GM18909 (cell line): ENCODE measurements around the gene ATP13A4.

Experiments used
- ATAC-seq: cut with Tn5 transposase; IDR thresholded peaks from one replicate; pipeline ENCODE4 v1.9.1; 2021; ENCODE audit warnings: mild to moderate bottlenecking; ENCODE audit not compliant: unreplicated experiment, poor library complexity

ATP13A4 gene, protein sequence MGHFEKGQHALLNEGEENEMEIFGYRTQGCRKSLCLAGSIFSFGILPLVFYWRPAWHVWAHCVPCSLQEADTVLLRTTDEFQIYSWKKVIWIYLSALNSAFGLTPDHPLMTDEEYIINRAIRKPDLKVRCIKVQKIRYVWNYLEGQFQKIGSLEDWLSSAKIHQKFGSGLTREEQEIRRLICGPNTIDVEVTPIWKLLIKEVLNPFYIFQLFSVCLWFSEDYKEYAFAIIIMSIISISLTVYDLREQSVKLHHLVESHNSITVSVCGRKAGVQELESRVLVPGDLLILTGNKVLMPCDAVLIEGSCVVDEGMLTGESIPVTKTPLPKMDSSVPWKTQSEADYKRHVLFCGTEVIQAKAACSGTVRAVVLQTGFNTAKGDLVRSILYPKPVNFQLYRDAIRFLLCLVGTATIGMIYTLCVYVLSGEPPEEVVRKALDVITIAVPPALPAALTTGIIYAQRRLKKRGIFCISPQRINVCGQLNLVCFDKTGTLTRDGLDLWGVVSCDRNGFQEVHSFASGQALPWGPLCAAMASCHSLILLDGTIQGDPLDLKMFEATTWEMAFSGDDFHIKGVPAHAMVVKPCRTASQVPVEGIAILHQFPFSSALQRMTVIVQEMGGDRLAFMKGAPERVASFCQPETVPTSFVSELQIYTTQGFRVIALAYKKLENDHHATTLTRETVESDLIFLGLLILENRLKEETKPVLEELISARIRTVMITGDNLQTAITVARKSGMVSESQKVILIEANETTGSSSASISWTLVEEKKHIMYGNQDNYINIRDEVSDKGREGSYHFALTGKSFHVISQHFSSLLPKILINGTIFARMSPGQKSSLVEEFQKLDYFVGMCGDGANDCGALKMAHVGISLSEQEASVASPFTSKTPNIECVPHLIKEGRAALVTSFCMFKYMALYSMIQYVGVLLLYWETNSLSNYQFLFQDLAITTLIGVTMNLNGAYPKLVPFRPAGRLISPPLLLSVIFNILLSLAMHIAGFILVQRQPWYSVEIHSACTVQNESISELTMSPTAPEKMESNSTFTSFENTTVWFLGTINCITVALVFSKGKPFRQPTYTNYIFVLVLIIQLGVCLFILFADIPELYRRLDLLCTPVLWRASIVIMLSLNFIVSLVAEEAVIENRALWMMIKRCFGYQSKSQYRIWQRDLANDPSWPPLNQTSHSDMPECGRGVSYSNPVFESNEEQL

DNA sequence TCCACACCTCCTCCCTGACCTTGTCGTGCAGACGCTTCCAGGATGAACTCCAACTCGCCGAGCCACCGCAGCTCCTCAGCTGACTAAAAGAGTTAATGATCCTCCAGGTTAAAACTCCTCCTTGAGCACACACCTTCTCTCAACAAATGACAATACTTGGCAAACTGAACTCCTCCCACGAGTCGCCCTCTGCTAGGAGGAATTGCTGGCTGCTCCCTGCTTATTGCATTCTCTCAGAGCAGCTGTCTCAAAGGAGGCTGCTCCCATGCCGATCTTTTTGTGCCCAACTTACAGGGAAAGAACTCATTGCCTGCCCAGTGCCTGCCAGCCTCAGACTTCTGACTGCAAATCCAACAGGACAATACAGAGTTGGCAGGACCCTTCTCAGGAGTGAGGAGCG lies at the start of gene ATP13A4:
ATP13A4 (minus strand) TSS at position 85 of the 400 bp plus-strand sequence. CDS start 96 bp downstream, outside the sequence.
- no peak for ATAC-seq

DNA sequence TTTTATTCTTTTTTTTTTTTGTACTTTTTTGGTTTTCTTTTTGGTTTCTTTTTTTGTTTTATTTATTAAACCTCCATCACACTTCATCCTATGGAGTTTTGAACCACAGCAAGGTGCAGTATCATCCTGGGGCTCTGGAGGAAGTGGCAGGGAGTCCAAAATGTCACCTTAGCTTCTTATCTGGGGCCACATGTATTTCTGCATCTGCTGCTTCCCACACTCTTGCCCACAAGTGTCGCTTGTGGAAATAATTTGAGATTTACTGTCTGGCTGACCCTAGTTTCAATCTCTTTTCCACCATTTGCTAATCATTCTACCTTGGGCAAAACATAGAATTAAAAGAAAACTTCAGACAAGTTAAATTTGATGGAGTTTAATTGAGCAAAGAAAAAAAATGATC lies 44.7 kb upstream of the ATP13A4 start:
- ATAC-seq, result no peak

DNA sequence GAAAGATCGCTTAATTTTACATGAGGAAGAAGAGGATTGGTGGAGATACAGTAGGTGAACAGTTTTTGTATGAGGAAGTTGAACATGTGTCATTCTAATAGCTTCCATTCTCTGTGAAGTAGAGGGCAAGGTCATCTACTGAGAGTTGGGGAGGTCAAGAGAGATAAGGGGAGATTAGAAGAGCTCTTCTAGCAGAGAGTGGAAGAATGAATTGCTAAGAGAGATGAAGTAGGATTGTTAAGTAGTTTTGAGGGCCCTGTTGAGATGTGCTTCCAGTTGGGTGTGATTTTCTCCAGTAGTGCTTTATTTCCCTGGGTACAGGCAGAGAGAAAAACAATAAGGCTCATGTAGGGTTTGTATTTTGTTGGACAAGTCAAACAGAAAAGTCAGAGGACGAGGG lies 43.5 kb upstream of the ATP13A4 start:
- no peak for ATAC-seq

DNA sequence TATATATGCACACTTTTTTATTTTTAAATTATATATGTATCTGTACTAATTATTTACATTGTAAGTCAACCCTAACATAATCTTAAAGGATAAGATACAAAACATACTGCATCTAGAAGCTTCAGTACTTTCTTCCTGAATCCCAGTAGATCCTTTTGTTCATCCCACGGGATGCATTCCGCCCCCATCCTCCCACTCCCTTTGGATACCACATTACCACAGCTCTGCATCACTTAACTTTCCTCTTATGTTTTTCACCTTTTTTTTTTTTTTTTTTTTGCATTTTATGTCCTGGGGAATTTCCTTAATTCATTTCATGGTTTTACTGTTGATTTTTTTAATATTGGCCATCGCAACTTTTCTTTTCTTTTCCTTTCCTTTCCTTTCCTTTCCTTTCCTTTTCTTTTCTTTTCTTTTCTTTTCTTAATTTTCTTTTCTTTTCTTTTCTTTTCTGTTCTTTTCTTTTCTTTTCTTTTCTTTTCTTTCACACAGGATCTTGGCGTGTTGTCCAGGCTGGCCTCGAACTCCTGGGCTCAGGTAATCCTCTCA lies 41.3 kb upstream of the ATP13A4 start:
- no peak for ATAC-seq

DNA sequence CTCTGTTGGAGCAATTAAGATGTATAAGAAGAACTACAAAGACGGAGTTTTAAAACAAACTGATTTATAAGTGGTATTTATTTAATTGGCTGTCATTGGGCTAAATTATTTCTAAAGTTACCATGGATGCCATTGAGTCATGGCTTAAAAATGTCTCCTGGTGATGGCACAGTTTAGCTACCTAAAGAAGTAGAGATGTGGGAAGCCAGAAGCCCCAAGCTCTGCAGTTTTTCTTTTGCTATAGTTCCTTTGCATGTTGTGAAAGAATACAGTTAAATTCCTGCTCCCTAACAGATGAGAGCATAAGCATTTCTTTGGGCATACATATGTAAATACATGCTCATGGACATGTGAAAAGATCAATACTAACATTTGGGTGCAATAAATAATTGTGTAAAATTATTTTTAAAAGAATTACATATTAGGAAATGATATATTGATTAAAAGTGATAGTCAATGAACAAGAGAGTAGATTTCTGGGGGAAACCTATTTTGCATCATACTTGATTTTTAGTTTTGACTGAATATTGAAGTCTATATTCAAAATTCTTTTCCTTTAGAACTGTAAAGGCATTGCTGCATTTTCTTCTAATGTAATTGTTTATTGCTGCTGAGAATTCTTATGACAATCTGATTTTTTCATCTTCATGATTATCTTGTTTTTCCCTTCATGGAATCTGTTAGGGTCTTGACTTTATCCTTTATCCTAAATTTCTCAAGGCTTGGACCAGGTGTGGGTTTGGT lies 40.4 kb upstream of the ATP13A4 start:
- ATAC-seq, result no peak

DNA sequence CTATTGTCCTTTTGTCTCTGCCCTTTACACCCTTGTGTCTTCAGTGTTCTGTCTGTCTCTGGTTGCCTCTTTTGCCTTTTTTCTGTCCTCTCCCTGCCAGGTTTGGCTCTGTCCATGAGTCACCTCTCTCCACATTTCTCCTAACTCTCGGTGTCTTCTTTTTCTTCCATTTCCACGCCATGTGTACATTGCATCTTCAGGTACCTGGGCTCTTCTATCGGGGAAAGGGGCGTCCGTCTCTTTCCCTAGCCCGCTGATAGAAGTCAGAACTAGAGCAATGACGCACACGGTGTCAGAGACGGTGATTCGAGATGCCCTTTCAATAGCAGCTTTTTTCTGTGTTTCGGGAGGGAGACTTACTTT lies 39.0 kb upstream of the ATP13A4 start:
- peak; percentile 15 for ATAC-seq

DNA sequence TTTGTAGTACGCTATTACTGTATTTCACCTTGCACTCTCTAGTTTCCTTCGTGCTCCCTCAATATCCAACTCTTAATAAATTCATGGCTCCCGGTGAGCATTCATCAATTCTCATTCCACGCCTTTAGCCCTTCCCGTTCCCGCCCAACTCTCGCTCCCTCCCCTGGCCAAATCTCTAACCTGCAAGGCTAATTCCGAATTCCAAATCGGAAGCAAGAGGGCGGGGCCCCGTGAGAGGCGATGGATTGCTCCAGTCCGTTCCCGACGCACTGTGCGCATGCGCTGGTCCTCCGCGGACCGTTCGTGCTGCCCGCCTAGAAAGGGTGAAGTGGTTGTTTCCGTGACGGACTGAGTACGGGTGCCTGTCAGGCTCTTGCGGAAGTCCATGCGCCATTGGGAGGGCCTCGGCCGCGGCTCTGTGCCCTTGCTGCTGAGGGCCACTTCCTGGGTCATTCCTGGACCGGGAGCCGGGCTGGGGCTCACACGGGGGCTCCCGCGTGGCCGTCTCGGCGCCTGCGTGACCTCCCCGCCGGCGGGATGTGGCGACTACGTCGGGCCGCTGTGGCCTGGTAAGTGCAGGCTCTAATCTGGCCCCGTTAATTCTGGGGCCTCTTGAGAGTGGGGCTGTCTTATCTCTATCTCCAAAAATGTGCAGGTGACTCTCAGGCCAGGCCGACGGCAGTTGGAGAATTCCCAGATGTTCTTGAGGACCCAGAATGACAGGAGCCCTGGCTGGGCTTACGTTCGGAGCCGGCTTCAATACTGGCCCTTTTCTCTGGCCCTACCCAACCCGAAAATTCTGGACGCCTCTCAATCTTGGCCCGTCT lies 38.4 kb upstream of the ATP13A4 start, which contains the start of gene OPA1:
OPA1 (plus strand) TSS at position 368 of the 827 bp plus-strand sequence; CDS start at position 538, 170 bp downstream.
- peak; percentile 98 for ATAC-seq

DNA sequence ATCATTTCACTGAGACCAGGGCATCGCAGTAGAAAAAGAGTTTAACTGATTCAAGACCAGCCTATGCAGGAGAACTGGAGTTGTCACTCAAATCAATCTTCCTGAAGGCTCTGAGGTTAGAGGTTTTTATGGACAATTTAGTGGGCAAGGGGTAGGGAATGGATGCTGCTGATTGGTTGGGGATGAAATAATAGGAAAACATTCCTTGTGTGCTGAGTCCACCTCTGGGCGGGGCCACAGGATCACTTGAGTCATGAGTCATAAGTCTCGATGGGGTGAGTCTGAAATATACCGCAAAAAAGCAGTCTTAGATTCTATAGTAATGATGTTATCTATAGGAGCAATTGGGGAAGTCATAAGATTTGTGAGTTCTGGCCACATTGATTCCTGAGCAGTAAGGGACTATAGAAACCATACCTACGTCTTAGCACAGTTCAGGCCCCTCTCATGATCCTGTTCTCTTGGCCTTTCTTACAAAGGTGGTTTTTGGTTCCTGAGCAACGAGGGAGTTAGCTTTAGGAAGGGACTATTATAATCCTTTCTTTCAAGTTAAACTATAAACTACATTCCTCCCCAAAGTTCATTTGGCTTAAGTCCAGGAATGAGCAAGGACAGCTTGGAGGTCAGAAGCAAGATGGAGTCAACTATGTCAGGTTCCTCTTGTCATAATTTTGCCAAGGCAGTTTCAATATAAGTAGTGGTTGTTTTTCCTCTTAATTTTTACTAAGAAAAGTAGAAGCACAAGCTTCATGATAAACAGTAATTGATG lies 35.6 kb upstream of the ATP13A4 start:
- no peak for ATAC-seq

DNA sequence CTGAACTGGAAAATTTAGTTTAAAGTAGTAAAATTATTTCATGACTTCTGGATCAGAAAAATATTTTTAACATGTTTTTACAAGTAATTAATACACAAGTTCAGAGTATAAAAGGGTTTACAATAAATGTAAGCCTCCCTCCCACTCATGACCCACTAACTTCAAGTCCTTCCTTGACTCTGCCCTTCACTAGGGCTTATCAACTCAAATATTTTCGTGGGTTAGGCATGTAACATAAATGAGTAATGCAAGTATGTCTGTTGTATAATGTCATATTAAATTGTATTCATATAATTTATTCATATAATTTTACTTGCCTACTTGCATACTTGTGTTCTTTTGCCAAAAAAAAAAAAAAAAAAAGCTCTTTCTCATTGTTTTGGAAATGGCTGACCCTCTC lies 34.9 kb upstream of the ATP13A4 start:
- no peak for ATAC-seq

DNA sequence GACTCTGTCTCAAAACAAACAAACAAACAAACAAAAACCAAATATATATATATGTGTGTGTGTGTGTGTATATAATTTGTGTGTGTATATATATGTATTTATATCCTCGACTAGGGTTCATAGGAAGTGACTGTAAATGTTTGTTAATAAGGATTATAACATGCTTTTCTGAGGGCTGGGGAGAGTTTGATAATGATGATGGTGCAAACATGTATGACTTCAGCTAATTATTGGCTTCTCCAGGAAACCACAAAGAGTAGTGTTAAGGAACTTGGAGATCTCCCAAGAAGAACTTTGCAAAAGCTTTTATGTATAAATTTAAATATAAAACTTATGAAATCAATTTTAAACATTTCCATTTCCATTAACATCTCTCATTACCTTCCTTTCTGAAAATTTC lies 34.4 kb upstream of the ATP13A4 start:
- no peak for ATAC-seq

DNA sequence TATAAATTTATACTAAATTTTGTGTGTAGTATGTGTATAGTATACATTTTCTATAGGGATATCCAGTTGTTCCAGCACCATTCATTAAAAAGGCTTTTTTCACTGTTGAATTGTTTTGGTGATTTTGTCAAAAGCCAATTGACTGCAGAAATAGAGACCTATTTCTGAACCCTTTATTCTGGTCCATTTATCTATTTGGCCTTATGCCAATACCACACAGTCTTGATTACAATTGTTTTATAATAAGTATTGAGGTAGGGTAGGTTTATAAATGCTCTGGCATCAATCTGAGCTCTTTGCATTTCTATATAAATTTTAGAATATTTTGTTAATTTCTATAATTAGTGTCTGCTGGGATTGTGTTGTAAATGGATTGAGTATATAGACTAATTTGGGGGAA lies 31.8 kb upstream of the ATP13A4 start:
- no peak for ATAC-seq

DNA sequence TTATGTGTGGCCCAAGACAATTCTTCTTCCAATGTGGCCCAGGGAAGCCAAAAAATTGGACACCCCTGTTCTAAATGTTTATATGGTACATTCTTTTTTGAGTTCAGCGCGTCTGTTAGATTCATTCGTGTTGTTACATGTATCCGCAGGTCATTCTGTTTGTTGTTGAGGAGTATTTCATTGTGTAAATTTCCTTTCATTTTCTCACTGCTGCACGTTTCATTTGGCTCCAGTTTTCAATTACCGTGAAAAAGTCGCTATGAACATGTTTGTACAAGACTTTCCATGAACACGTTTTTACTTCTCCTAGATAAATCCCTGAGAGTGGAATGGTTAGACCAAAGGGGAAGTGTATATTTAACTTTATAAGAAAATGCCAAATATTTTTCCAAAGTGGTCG lies 30.8 kb upstream of the ATP13A4 start:
- ATAC-seq, result no peak

DNA sequence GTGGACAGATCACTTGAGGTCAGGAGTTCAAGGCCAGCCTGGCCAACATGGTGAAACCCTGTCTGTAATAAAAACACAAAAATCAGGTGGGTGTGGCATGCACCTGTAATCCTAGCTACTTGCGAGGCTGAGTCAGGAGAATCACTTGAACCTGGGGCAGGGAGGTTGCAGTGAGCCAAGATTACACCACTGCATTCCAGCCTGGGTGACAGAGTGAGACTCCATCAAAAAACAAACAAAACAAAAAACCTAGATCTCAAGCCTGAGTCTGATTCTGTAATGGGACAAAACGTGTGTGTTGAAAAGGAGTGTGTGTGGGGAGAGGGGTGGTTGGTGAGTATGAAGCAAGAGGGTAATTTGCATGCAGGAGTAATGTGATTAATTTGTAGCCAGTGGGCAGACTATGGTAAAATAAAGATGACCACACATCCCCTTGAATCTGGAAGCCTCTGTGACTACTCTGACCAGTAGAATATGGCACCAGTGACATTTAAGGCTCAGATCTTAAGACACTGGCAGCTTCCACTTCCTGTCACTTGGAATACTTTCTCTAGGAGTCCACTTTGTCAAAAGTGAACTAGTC lies 19.9 kb upstream of the ATP13A4 start:
- ATAC-seq, result peak; percentile 37

DNA sequence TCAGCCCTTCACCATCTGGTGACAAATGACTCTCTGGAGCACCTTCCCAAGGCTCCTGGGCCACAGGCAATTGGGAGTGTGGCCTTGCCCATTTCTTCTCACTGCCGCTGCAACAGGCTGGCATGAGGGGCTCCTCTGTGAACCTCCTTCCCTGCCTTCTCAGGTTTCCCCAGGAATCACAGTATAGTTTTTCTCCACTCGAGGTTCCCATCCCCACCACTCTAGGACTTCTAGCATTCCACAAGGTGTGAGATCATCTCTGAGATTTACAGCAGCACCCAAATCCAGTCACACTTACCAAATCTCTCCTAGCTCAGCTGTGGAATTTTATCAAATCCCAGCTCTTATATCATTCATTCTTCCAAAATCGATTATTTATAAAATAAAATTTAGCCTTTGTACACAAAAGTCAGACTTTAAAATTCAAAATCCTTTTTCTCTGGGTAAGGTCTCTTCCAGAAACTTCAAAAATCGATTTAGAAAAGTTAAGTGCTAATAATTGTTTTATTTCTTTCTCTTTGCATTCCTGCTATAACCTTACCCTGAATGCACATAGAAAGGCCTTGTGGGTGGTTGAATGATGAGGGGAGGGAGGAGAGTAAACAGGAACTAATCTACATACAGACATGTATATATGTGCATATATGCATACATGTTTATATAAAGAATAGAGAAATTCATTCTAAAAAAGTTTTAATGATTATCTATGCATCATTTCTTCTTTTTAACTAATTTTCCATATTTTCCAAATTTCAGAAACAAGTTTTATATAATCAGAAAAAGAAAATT lies 18.9 kb upstream of the ATP13A4 start:
- ATAC-seq, result no peak

DNA sequence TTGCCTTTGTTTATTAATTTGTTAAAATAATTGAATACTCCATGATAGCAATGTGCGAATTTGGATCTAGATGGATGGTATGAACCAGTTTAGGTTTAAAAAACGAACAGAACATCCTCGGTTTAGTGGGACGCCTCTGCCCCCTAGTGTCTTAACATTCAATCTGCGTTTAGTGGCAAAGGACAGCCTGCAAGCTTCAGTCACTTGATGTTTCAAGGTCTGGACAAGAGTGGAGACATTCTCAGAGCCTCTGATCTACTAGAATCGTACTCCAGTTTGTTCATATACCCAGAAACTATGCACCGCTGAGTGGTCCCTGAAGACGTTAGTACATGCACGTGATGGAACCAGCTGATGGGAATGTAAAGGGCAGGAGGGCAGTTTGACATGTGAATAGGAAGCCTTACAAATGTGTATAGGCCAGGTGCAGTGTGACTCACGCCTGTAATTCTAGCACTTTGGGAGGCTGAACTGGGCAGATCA lies 17.8 kb upstream of the ATP13A4 start:
- peak; percentile 83 for ATAC-seq

DNA sequence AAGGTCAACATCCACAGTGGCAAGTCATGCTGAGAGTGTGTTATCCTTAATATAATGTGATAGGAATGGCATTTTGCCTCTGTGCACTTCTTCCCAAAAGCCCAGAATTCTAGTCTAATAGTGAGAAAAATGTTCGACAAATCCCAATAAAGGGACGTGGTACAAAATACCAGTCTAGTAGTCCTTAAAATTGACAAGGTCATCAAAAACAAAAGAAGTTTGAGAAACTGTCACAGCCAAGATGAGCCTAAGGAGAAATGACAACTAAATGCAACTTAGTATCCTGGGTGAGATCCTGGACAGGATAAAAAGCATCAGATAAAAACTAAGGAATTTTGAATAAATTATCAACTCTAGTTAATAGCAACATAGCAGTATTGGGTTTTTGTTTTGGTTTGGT lies 14.4 kb upstream of the ATP13A4 start:
- ATAC-seq, result no peak

DNA sequence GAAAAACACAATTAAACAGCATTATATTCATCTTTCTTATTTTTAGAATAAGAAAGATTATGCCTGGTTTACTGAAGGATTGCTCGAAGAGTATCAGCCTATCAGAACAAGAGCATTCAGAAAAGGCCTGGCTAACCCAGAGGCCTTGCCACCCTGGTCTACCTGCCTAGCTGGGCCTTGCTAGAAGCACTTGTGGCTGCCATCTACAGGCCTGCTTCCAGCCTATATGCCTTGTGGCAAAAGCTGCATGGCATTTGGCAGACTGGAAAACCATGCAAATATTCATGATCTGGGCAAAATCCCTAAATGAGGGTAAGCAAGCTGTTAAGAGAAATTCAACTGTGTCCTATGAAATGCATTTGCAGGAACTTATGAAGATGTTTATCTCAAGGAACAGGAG lies 9.3 kb upstream of the ATP13A4 start:
- no peak for ATAC-seq
